K562 treated with DMSO at 1 percent for 24 hours (cell line): ENCODE data around the gene RPS3A. TPM values are rescaled to one million over a fixed set of nuclear protein-coding genes. Genes with fewer than 3 reads are reported as not detected.

Source experiments
- total RNA-seq: library from RNA; unstranded; fragments of 300-600 nt; gene quantifications from 2 replicates; pipeline ENCODE4 v1.2.3, GENCODE V29; 2022; ENCODE audit warnings: low read depth; ENCODE audit not compliant: insufficient read depth

RPS3A gene
- 3,602 and 4,023 TPM in 2 replicates for total RNA-seq

GRCh38 chr4:151099229-151099975, at the start of gene RPS3A:
Gene RPS3A (plus strand): TSS chr4:151099628. CDS start chr4:151099653, 25 bp downstream.

Other genes starting within 250 kb of the RPS3A start
- gene LRBA, start 84.3 kb upstream of the RPS3A start, total RNA-seq, result 54.4 and 55.4 TPM in 2 replicates
- gene PRSS48, start 177.5 kb downstream of the RPS3A start, total RNA-seq, result not detected in 2 replicates
- 1.1 TPM in 1 of 2 replicates, not detected in the other for gene SH3D19, start 226.0 kb downstream of the RPS3A start, total RNA-seq